HL-60 (cell line): ENCODE results near the gene MAPK6.

Source experiments
- GABPA ChIP-seq: IDR thresholded peaks from 2 replicates; pipeline ENCODE4 v1.6.1; 2012; ENCODE audit warnings: low read depth
- POLR2AphosphoS5 ChIP-seq: IDR thresholded peaks from 2 replicates; pipeline ENCODE4 v1.6.1; 2012; ENCODE audit warnings: low read depth
- REST ChIP-seq: IDR thresholded peaks from 2 replicates; pipeline ENCODE4 v1.6.1; 2012; ENCODE audit warnings: low read depth; ENCODE audit not compliant: insufficient replicate concordance
- SPI1 ChIP-seq: IDR thresholded peaks from 2 replicates; pipeline ENCODE4 v1.6.1; 2012; ENCODE audit warnings: low read depth, mild to moderate bottlenecking, borderline replicate concordance
- TF ChIP-seq, protein P1 (sequence below): IDR thresholded peaks from one replicate; pipeline ENCODE4 v1.5.1; 2011; ENCODE audit warnings: low read length, control low read depth, inconsistent platforms; ENCODE audit not compliant: insufficient read depth

DNA sequence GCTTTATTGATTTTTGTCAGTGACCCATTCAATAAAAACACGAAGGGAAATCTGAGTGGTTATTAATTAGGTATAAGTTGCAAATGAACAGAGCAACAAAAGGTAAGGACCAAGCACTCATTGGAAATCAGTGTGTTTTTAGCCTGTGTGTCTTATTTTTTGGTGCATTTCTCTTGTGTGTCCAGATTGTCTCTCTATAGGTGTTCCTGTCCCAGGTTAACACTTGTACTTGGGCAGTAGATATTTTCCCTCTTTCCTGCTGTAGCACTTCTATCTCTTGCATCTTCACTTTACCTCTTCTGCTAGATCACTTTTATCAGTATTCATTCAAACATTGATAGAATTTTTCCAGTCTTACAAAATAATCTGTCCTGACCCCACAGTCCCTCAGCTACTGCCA is 37.0 kb downstream of the MAPK6 start:
- TF ChIP-seq, protein P1, sequence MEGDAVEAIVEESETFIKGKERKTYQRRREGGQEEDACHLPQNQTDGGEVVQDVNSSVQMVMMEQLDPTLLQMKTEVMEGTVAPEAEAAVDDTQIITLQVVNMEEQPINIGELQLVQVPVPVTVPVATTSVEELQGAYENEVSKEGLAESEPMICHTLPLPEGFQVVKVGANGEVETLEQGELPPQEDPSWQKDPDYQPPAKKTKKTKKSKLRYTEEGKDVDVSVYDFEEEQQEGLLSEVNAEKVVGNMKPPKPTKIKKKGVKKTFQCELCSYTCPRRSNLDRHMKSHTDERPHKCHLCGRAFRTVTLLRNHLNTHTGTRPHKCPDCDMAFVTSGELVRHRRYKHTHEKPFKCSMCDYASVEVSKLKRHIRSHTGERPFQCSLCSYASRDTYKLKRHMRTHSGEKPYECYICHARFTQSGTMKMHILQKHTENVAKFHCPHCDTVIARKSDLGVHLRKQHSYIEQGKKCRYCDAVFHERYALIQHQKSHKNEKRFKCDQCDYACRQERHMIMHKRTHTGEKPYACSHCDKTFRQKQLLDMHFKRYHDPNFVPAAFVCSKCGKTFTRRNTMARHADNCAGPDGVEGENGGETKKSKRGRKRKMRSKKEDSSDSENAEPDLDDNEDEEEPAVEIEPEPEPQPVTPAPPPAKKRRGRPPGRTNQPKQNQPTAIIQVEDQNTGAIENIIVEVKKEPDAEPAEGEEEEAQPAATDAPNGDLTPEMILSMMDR: no peak
- TF ChIP-seq GABPA (no peak), REST (no peak), SPI1 (no peak), POLR2AphosphoS5 (no peak)
